K562 (cell line): Measurements from ENCODE around the gene MGRN1. TPM values are rescaled to one million over a fixed set of nuclear protein-coding genes. Genes with fewer than 3 reads are reported as not detected.

Experiments
- ATAC-seq: fragments of 200-7000 bp; cut with Tn5 transposase; 3 replicates; pipeline ENCODE4 v1.9.1; 2020; ENCODE audit warnings: moderate library complexity
- BruUV-seq: library from RNA; stranded (reverse); fragments of 400-500 nt; replicated peaks from 2 replicates; lab custom pipeline; 2021; lab: Mats Ljungman, UMichigan
- CTCF ChIA-PET: fragments of 300-600 bp; formaldehyde crosslinking; extraction: SDS; loops from one replicate; lab custom pipeline; 2021; ENCODE audit warnings: low intra/inter-chr PET ratio; lab: Yijun Ruan, JAX
- POLR2A ChIA-PET: fragments of 300-600, 350-650 bp; sonication (Branson Sonifier 250); formaldehyde crosslinking; extraction: SDS; loops from one replicate; lab custom pipeline; 2021; ENCODE audit warnings: antibody characterized with exemption, inconsistent platforms; lab: Yijun Ruan, JAX
- DNase-seq, 4 experiments: peaks; one replicate each; pipeline versions ENCODE4 v3.0.0 to v3.0.0-alpha.2; 2011 to 2018; ENCODE audit warnings: low spot score in 3 of 4, mixed read lengths in 3 of 4; ENCODE audit errors: extremely low read depth in 1 of 4
- FAIRE-seq: peaks from 2 replicates; lab custom pipeline; 2011; peaks lifted over from hg19 to GRCh38; lab: Jason Lieb, UNC
- H2AFZ ChIP-seq: 2 replicates; pipeline ENCODE4 v1.6.0; 2011; ENCODE audit warnings: low read depth, low read length, control low read depth, inconsistent platforms
- H3K27ac ChIP-seq: fragments of 200-600 bp; 3 replicates; pipeline ENCODE4 v1.8.0; 2011; ENCODE audit warnings: low read depth, mild to moderate bottlenecking, control low read depth, inconsistent platforms, low read length, moderate library complexity, mixed read lengths; ENCODE audit errors: extremely low read depth
- H3K27me3 ChIP-seq, 2 experiments: fragments of 300-600 bp in 1 of 2; 2 replicates in 1 of 2; 3 replicates in 1 of 2; pipeline versions ENCODE4 v1.6.0 to v1.8.0; 2011; ENCODE audit warnings: inconsistent platforms in 2 of 2, low read length in 2 of 2, mild to moderate bottlenecking in 1 of 2, mixed read lengths in 1 of 2, moderate library complexity in 1 of 2; ENCODE audit not compliant: control insufficient read depth in 2 of 2, insufficient read depth in 2 of 2
- H3K36me3 ChIP-seq: fragments of 300-600 bp; 3 replicates; pipeline ENCODE4 v1.8.0; 2011; ENCODE audit warnings: mild to moderate bottlenecking, low read length, inconsistent platforms; ENCODE audit not compliant: control insufficient read depth, insufficient read depth
- H3K4me1 ChIP-seq, 2 experiments: fragments of 200-600 bp in 1 of 2; replicated peaks in 1 of 2; 2 replicates in 1 of 2; 3 replicates in 1 of 2; pipeline versions ENCODE4 v1.5.1 to v1.8.0; 2011; ENCODE audit warnings: inconsistent platforms in 2 of 2, low read length in 2 of 2, mild to moderate bottlenecking in 1 of 2, mixed read lengths in 1 of 2, moderate library complexity in 1 of 2; ENCODE audit not compliant: control insufficient read depth in 2 of 2, insufficient read depth in 2 of 2
- H3K4me2 ChIP-seq: 2 replicates; pipeline ENCODE4 v1.6.1; 2011; ENCODE audit warnings: low read length, control low read depth, inconsistent platforms, mixed read lengths; ENCODE audit not compliant: insufficient read depth
- H3K4me3 ChIP-seq: fragments of 200-600 bp; sonication (generic), shearing (Covaris generic); 2 replicates; pipeline ENCODE4 v1.5.1; 2016; ENCODE audit warnings: control low read depth, inconsistent platforms
- H3K79me2 ChIP-seq: fragments of 200-600 bp; 3 replicates; pipeline ENCODE4 v1.8.0; 2011; ENCODE audit warnings: low read length, inconsistent platforms; ENCODE audit not compliant: control insufficient read depth, insufficient read depth
- H3K9ac ChIP-seq, 2 experiments: 2 replicates each; pipeline versions ENCODE4 v1.6.0 to v1.6.1; 2011; ENCODE audit warnings: low read depth in 2 of 2, low read length in 2 of 2, control low read depth in 1 of 2, inconsistent platforms in 1 of 2, mild to moderate bottlenecking in 1 of 2, mixed read lengths in 1 of 2; ENCODE audit not compliant: insufficient read depth in 1 of 2
- H3K9me1 ChIP-seq: one replicate; pipeline ENCODE4 v1.6.0; 2011; ENCODE audit warnings: inconsistent platforms, mild to moderate bottlenecking, low read length, moderate library complexity; ENCODE audit not compliant: control insufficient read depth, insufficient read depth
- H3K9me3 ChIP-seq: replicated peaks from 2 replicates; pipeline ENCODE4 v1.5.1; 2011; ENCODE audit warnings: low read depth, low read length, inconsistent platforms; ENCODE audit not compliant: control insufficient read depth, insufficient read depth
- H4K20me1 ChIP-seq: replicated peaks from 2 replicates; pipeline ENCODE4 v1.6.1; 2011; ENCODE audit warnings: low read length, inconsistent platforms, mixed read lengths; ENCODE audit not compliant: control insufficient read depth, insufficient read depth
- MEIS2 ChIP-seq: fragments of 450-650 bp; IDR thresholded peaks from 2 replicates; pipeline ENCODE4 v1.6.1; 2014; ENCODE audit warnings: mild to moderate bottlenecking; ENCODE audit not compliant: partially characterized antibody
- NFIC ChIP-seq: fragments of 450-650 bp; IDR thresholded peaks from 2 replicates; pipeline ENCODE4 v1.6.1; 2017; ENCODE audit warnings: mild to moderate bottlenecking, inconsistent platforms
- POLR2G ChIP-seq: fragments of 200-400 bp; formaldehyde crosslinking; IDR thresholded peaks from 2 replicates; pipeline ENCODE4 v1.6.1; 2017; ENCODE audit warnings: low read depth, mild to moderate bottlenecking, antibody characterized with exemption, low read length, moderate library complexity
- RFX5 ChIP-seq: IDR thresholded peaks from 2 replicates; pipeline ENCODE4 v1.6.1; 2011; ENCODE audit warnings: low read depth, mild to moderate bottlenecking, improper control_type of control experiment, low read length
- TRIM24 ChIP-seq, 2 experiments: fragments of 450-650 bp; IDR thresholded peaks; 2 replicates each; pipeline ENCODE4 v1.6.1; 2016
- ZBTB33 ChIP-seq: sonication (generic); formaldehyde crosslinking; IDR thresholded peaks from 2 replicates; pipeline ENCODE4 v1.8.1; 2023; ENCODE audit warnings: mild to moderate bottlenecking, missing genetic modification reagents
- ZNF57 ChIP-seq: fragments of 450-650 bp; formaldehyde crosslinking; IDR thresholded peaks from 2 replicates; pipeline ENCODE4 v1.4.0; 2020; ENCODE audit warnings: mild to moderate bottlenecking, moderate library complexity
- WGBS: fragments of 100-300 bp; shearing (Covaris generic); methylation state at CpG from one replicate; pipeline ENCODE4 v1.1.6; 2016; ENCODE audit warnings: low coverage, mixed read lengths; ENCODE audit not compliant: insufficient coverage; ENCODE audit errors: missing lambda C conversion rate; 5-methylcytosine and 5-hydroxymethylcytosine counted together
- in situ Hi-C: fragments of 300-500 bp; cut with MboI; formaldehyde crosslinking; loops from 4 replicates; pipeline ENCODE4 v1.15.0; 2018; ENCODE audit warnings: inconsistent platforms, mixed read lengths
- intact Hi-C: fragments of 100-400 bp; cut with micrococcal nuclease; formaldehyde crosslinking; loops from 2 replicates; pipeline ENCODE4 v1.14.2; 2022
- polyA plus RNA-seq, 8 experiments: library from polyadenylated mRNA; depleted of rRNA in 4 of 8; stranded (reverse) in 5 of 8; unstranded in 3 of 8; fragments of >200 nt; fragmentation: Nextera tagmentation in 2 of 8; fragmentation: Illumina TruSeq in 1 of 8; extraction: Ambion mirVana in 2 of 8; extraction: Trizol in 1 of 8; gene quantifications; 2 replicates each; pipeline versions ENCODE4 v1.2.1 to v1.2.3, GENCODE V29; 2011 to 2014; ENCODE audit warnings: inconsistent platforms in 1 of 8, missing spikeins in 1 of 8
- total RNA-seq, 7 experiments: library from RNA; depleted of rRNA in 6 of 7; stranded (reverse); fragments of >200 nt in 6 of 7; fragmentation: Illumina TruSeq in 2 of 7; extraction: Trizol in 2 of 7; gene quantifications; 2 replicates each; pipeline versions ENCODE4 v1.2.1 to v1.2.3, GENCODE V29; 2011 to 2021; ENCODE audit warnings: low replicate concordance in 1 of 7

The MGRN1 gene
- total and polyA plus RNA-seq, 9 of the 15 experiments (the other 6 are each of a cell fraction or from before 2014, with no cell fraction given), result 0.15 to 37.9 (median 6.0) TPM

DNA sequence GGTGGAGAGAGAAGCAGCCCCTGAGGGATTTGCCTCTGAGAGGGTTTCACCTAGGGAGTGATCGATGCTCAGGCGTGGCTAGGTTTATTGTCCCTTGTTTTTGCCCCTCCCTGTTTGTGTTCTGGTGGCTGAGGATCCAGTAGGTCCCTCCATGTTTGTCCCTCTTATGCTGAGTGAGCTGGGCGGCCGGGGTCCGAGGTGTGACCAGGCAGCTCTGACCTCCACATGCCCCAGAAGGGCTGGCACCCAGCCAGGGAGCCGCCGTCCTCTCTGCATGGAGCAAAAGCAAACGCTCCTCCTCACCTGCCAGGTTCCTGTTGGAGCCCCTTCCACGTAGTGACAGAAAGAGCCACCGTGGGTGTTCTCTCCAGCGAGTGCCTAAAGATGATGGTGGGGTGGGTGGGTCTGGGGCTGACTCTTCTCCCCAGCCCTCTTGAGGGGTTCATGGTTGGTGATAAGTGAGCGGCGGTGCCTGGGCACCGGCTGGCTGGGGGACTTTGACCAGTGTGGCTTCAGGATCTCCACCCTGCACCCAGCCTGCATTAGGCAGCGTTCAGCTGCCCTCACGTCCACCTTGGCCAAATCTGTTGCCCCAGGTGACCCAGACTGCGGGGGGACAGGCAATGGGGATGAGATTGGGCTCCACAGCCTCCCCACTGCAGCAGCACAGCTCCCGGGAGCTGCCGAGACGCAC, 54.7 kb downstream of the MGRN1 start:
- WGBS, result 64% methylated on average over 16 of the region's 20 CpGs
- no peaks in the 10 kb centered on the region for H3K9me1 ChIP-seq
- H3K36me3 ChIP-seq, result peaks cover 43% of the 10 kb centered on the region; the same call in 1 of the 3 replicates
- BruUV-seq, result no TSS peak
- H3K4me1 ChIP-seq, result peaks cover 0 to 65% of the 10 kb centered on the region in 2 experiments; a peak in 2 of 5 replicates
- ATAC-seq (no peak), DNase-seq (no peak), FAIRE-seq (no peak)
- H2AFZ ChIP-seq, result no peak overlapping the region
- no peaks in the 10 kb centered on the region for H3K9me3 ChIP-seq
- no peak overlapping the region for H3K27ac ChIP-seq
- TF ChIP-seq TRIM24 (IDR thresholded peaks at IDR 0.05), result no peak
- TF ChIP-seq NFIC, result peak; percentile 78
- no peak for TF ChIP-seq RFX5
- ChIA-PET CTCF (no interaction called here), POLR2A (interaction anchor here (0.6 kb wide), 1 partner anchor 393 kb away, joined by 4 read pairs; no protein-coding TSS in a partner anchor)
- H3K4me3 ChIP-seq, result no peak overlapping the region
- no peaks in the 10 kb centered on the region for H3K27me3 ChIP-seq
- intact Hi-C loops, result no loop called here
- no peak overlapping the region for H3K4me2 ChIP-seq
- no peaks in the 10 kb centered on the region for H4K20me1 ChIP-seq
- in situ Hi-C loops, result no loop called here
- no peaks in the 10 kb centered on the region for H3K79me2 ChIP-seq
- peak overlapping the region in 1 of 2 experiments; percentile 68; a peak in 1 of 4 replicates for H3K9ac ChIP-seq

DNA sequence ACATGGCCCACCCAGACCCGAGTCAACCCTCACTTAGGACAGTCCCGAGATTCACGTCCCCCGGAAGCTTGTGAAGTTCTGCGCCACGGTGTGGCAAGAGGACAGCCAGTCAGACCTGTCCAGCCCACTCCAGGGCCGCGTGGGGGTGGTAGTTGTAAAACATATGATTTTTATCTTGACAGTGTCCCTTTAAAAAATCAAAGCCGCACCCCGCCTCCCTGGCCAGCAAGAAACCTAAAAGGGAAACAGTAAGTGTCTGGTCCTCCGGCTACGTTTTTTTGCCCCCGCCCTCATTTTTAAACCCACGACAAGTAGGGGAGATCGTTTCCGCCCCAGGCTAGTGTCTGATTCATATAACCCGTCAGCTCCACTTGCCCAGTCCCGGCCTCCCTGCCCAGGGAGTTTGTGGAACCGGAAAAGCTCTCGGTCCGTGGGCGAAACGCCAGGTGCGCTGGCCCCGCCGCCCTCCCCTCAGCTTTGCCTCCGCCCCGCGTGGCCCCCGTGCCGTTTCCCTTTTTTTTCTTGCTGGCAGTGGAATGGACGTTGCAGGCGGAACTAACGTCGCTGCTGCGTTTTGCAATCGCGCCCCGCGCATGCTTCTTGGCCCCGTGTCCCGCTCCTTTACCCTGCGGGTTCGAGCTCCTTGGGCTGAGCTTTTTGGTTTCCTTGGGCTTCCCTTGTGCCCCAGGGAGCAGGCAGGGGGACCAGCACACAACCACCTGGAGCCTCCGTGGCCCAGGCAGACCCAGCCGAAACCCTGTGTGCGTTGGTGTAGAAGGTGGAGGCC, 55.4 kb downstream of the MGRN1 start:
- no TSS peak for BruUV-seq
- H3K4me1 ChIP-seq, result peaks cover 0 to 65% of the 10 kb centered on the region in 2 experiments; a peak in 2 of 5 replicates
- ChIA-PET CTCF (no interaction called here), POLR2A (interaction anchor here (0.6 to 1.1 kb wide), 2 partner anchors 10 to 77 kb away, joined by 3 to 4 read pairs; no protein-coding TSS in a partner anchor)
- no peaks in the 10 kb centered on the region for H4K20me1 ChIP-seq
- in situ Hi-C loops (no loop called here), intact Hi-C loops (no loop called here)
- no peak overlapping the region for H3K9ac ChIP-seq
- H3K9me3 ChIP-seq, result no peaks in the 10 kb centered on the region
- H3K4me2 ChIP-seq, result no peak overlapping the region
- H3K4me3 ChIP-seq, result no peak overlapping the region
- H3K79me2 ChIP-seq, result no peaks in the 10 kb centered on the region
- no peaks in the 10 kb centered on the region for H3K9me1 ChIP-seq
- 80% methylated on average over 35 of the region's 47 CpGs for WGBS
- FAIRE-seq, result no peak
- TF ChIP-seq MEIS2 (peak; percentile 13), POLR2G (0 out of 2 replicates have a peak, but pooled peaks have one; percentile 24), ZBTB33 (peak; percentile 32; the same call in 1 of the 2 replicates), ZNF57 (CRISPR knock-in tag) (no peak)
- H3K36me3 ChIP-seq, result peaks cover 48% of the 10 kb centered on the region; the same call in 2 of the 3 replicates
- no peak for ATAC-seq
- H2AFZ ChIP-seq, result no peak overlapping the region
- H3K27me3 ChIP-seq, result no peaks in the 10 kb centered on the region
- H3K27ac ChIP-seq, result no peak overlapping the region
- no peak for DNase-seq
